OCI-LY3 (cell line): Measurements from ENCODE around the gene VTI1A.

Experiments used
- CTCF ChIP-seq: fragments of 200-600, 300-600 bp; sonication (generic); IDR thresholded peaks from 2 replicates; pipeline ENCODE4 v1.5.1; 2014; ENCODE audit warnings: antibody characterized with exemption, low read length, low read depth
- EZH2phosphoT487 ChIP-seq: fragments of 200-600 bp; shearing (Covaris generic); IDR thresholded peaks from 2 replicates; pipeline ENCODE4 v1.6.1; 2018; ENCODE audit warnings: antibody characterized with exemption, mixed run types, low read depth

GRCh38 chr10:112831859-112832258 is 384.8 kb downstream of the VTI1A start:
- TF ChIP-seq EZH2phosphoT487 = no peak
- no peak for TF ChIP-seq CTCF
